SHP77 (cell line): Measurements from ENCODE around the gene NCOA4.
"Not testable (repeated sequence)": the region's sequence is repeated elsewhere in the genome, so short reads cannot be mapped to it uniquely, and the experiment has no call there.

Experiments used
- DNase-seq, 2 experiments: peaks; one replicate each; lab custom pipeline; 2025; lab: John Stamatoyannopoulos, UW

Gene NCOA4

GRCh38 chr10:46052057-46052790 lies 21.8 kb upstream of the NCOA4 start:
- no peak for DNase-seq

GRCh38 chr10:46050941-46051623 lies 20.7 kb upstream of the NCOA4 start:
- peak in 1 of 2 experiments; percentile 12 for DNase-seq

DNA sequence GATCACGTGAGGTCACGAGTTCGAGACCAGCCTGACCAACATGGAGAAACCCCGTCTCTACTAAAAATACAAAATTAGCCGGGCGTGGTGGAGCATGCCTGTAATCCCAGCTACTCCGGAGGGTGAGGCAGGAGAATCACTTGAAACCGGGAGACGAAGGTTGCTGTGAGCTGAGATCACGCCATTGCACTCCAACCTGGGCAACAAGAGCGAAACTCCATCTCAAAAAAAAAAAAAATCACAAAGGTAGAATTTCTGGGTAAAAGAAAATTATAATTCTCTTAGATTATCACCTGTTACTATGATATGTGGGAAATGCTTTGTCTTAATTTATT lies 19.0 kb upstream of the NCOA4 start:
- not testable (repeated sequence) for DNase-seq

DNA sequence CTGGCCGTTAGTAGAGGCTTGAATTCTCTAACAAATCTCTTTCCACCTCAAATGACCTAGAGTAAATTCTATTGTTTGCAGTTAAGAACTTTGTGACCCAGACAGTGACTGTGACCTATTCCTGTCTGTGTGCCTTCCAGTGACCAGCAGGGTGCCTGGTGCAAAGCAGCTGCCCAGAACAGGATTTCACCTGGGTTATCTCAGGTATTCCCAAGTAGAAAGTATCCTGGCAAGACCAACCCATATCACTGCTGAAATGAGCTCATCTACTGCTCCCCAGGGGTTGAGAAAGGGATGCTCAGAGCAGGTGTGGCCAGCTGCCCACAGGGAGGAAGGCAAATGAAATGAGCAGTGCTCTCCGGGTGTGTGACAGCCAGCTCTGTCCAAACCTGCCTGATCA lies 17.7 kb upstream of the NCOA4 start:
- no peak for DNase-seq

GRCh38 chr10:46046261-46046660 lies 15.8 kb upstream of the NCOA4 start, which contains the start of gene MSMB:
MSMB (minus strand) TSS chr10:46046269; CDS start chr10:46046237, 32 bp downstream.
- no peak for DNase-seq

- no peak for DNase-seq
These were observed 12.1 kb upstream of the NCOA4 start for GRCh38 chr10:46042527-46042926.

DNA sequence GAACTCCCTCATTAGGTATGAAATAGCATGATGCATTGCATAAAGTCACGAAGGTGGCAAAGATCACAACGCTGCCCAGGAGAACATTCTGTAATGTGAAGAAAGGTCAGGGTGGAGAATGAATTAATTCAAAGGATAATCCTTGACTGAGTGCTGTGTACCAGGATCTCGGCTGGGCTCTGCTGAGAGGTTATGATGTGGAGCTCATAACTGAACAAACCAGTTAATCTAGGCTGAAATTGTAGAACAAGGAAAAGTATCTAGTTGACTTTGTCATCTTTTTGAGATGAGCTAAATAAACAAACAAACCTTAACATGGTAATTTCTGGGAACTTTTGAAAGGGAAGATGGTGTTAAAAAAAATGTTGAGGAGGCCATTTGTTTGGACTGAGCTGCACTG lies 9.6 kb upstream of the NCOA4 start:
- no peak for DNase-seq

DNA sequence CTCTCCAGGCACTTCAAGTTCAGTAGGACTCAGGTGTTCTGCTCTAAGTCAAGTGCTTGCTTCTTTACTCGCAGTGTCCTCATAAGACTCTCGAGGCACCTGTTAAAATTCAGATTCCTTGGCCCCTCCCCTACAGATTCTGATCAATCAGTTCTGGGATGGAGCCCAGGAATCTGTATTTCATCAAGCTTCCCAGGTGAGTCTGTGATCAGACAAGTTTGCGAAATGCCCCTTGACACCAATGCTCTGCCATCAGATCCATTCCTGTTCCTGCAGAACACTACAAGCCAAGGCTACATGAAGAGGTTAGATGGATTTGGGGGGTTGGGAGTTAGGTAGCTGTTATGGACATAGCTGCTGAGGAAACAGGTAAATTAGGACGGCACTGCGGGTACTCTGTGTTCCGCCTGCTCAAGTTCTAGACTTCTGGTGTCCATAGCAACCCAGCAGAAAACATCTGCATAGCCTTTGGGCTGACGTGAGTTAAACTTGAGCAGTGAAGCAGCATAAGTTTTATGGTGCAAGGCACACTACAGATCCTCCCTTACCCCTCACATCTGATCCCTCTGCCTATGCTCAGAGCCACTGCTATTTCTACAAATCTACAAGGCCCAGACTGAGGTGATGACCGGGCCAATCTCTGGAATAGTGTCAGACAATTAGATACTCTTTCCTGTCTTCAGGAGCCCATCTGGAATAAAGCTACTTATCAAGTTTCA lies 6.8 kb upstream of the NCOA4 start:
- DNase-seq = no peak

- no peak for DNase-seq
These were observed 5.8 kb upstream of the NCOA4 start for GRCh38 chr10:46035923-46036849.

DNA sequence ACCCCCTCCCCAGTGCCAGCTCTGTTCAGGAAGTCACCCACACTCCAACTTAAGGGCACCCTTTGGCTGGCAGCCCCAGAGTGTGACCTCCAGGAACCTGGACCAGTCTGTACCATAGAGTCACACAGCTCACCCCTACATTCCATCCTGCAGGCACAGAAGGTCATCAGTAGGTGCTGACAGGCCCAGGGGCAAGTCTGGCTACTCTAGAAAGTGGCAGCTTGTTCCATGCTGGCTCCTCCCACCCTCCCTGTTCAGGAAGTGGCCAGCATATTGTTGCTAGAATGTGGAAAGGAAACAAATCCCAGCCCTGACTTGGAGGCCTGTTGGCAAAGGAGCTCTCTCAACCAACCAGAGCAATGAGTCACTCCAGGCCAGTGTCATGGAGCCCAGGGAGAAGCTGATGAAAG lies 3.2 kb upstream of the NCOA4 start:
- DNase-seq = no peak

DNA sequence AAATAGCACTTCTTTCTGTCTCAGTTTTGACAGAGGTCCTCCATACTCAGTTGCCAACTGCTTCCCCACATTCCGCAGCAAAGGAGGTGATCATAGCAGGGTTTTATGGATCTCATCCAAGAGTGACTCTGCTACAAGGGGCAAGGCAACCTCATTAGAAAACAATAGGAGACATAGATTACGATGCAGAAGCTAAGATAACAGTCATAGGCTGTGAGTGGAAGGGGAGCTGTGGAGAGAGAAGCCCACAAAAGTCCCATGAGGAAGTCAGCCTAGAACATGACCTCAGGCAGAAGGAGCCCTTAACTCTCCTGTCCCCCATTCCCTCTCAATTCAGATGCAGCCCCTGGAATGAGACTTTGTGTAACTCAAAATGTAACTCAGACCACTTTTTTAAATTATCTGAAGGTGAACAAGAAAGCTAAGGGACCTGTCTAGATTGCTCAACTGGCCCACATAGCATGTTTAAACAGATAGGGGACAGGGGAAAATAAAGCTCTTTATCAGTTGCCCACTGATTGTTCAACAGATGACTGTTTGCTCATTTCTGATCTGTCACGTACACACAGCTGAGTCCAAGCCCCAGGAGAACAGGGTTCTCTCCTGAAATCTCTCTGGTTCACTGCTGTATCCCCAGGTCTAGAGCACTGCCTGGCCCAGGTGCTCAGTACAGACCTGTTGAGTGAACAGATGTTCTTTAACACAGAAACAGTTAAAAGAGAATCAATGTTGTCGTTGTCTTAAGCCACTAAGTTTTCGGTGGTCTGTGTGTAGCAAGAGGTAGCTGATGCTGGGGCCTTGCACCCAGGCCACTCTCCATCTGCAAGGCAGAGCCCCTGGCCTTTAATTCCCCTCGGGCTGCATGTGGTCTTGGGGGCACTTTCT lies 1.5 kb upstream of the NCOA4 start:
- DNase-seq = no peak

- no peak for DNase-seq
These were observed 877 bp downstream of the NCOA4 start for GRCh38 chr10:46029461-46030030.

DNA sequence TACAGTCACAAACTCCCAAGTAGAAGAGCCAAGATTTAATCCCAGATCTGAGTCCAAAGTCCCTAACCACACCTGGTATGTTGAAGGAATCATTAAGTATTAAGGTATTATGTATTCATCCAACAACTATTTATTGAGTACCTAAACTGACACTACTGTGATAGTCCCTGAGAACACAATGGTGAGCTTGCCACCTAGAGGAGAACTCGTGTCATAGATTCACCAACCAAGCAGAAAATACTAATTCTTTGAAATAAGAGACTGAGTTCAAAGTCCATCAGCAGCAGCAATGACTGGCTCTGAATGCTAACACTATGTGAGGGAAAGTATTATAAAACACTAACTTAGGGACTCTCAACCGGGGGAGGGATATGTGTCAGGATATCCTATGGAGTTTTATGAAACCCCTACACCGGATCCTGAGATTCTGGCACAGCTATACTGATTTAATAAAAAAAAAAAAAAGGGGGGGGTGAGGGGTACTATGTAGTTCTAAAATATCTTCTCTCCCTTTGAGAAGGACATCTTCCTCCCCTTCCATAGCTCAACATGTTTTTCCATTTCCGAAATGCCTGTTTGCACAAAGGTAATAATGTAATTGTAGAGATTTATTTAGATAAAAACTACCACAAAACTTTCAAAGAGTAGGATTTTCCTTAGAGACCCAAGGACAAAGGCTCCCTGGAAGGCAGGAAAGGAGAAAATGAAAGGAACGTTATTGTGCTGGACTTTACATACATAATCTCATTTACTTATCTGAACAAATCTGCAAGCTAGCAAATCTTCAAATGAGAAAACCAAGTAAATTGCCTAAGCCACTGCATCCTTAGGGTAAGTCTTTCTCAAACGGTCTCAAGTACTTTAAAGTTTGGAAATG lies 1.6 kb downstream of the NCOA4 start:
- DNase-seq = peak; percentile 6 to 9

DNA sequence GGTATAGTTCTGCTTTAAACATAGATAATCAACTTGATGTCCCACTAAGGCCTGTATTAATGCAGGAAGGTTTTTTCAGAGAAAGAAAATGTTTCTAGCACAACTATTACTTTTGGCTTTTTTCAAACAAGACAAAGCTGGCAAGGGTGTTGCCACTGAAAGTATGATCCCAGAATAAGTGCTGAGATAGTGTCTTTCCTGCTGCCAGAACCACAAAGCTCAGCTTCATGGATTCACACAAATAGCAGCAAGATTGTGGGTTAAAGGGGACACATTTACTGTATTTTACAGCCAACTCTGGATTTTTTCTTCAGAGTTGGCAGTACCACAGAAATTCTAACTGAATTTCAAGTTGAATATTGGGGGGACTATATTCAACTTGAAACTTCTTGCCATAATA lies 4.3 kb downstream of the NCOA4 start:
- no peak for DNase-seq

- no peak for DNase-seq
These were observed 5.0 kb downstream of the NCOA4 start for GRCh38 chr10:46025406-46025805.

GRCh38 chr10:46024948-46025347 lies 5.5 kb downstream of the NCOA4 start:
- no peak for DNase-seq

- peak; percentile 50 to 81 for DNase-seq
These were observed 7.3 kb downstream of the NCOA4 start for GRCh38 chr10:46022978-46023702.

- DNase-seq = no peak
These were observed 10.1 kb downstream of the NCOA4 start for GRCh38 chr10:46020344-46020657.
